Stimulated activated CD4-positive, alpha-beta T cell treated with anti-CD3 and anti-CD28 coated beads, Interleukin-12 subunit alpha, Interleukin-12 subunit beta, amount 100 ng/mL, for 24 hours (primary cell): ENCODE measurements around the gene DSTN.

Experiments used
- DNase-seq, 2 experiments: peaks; one replicate each; pipeline ENCODE4 v3.0.0-alpha.2; 2020; ENCODE audit warnings: low read depth in 2 of 2

The DSTN gene

GRCh38 chr20:17569616-17570346, at the start of gene DSTN:
Gene DSTN (plus strand): TSS chr20:17570075. CDS start chr20:17570209, 134 bp downstream.
- peak; percentile 76 to 82 for DNase-seq

GRCh38 chr20:17520583-17520982, 49.3 kb upstream of the DSTN start:
- DNase-seq, result no peak

DNA sequence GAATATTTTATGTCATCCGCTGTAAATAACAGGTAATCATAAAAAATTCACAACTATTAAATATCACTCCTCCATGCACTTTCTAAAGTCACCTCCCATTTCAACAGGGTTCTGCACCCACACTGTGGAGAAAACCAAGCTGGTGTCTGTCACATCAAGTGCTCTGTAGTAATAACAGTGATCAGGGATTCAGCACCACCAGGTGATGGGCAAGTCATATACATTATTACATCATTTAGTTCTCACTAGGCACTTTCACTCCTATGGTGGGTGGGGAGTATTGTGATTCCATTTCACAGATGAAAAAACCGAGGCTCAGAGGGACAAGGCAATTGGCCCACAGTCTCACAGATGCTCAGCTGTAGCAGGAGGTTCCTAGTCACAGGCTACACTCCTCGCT, 47.3 kb upstream of the DSTN start:
- DNase-seq, result no peak

- no peak for DNase-seq
These were observed 46.5 kb upstream of the DSTN start for GRCh38 chr20:17523326-17523725.

- no peak for DNase-seq
These were observed 45.3 kb upstream of the DSTN start for GRCh38 chr20:17524560-17524959.

- no peak for DNase-seq
These were observed 44.7 kb upstream of the DSTN start for GRCh38 chr20:17525132-17525531.

GRCh38 chr20:17525650-17526049, 44.2 kb upstream of the DSTN start:
- DNase-seq, result no peak

- no peak for DNase-seq
These were observed 40.3 kb upstream of the DSTN start for GRCh38 chr20:17529586-17529985.

- no peak for DNase-seq
These were observed 39.7 kb upstream of the DSTN start for GRCh38 chr20:17530153-17530552.

- peak; percentile 27 to 32 for DNase-seq
These were observed 38.9 kb upstream of the DSTN start, which contains the start of gene BFSP1 for GRCh38 chr20:17530716-17531664. Gene BFSP1 (minus strand): TSS chr20:17531379. CDS start chr20:17531329, 50 bp downstream.

- no peak for DNase-seq
These were observed 38.2 kb upstream of the DSTN start for GRCh38 chr20:17531665-17532025.

GRCh38 chr20:17533396-17533795, 36.5 kb upstream of the DSTN start:
- no peak for DNase-seq

GRCh38 chr20:17534077-17534476, 35.8 kb upstream of the DSTN start:
- DNase-seq, result no peak

DNA sequence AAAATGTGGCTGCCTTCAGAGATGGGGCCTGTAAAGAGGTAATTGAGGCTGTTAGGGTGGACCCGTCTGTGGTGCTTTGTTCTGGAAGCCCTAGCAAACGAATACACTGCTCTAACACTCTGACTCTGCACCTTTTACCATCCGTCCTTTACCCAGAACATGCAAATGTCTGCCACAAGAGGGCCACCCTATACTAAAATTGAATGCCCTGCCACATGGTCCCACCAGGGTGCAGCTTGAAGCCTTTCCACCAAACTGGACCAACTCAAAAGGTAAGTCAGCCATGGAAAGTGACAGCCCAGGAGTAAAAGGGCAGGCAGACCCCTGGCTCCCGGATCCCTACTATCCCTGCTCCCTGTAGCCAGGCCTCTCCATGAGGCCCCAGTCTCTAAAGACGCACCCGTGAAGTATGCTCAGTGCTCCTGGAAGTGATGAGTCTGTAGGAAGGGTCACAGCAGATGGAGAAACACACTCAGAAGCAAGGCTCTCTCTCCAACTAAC, 32.9 kb upstream of the DSTN start:
- DNase-seq, result peak; percentile 20 to 49

GRCh38 chr20:17537959-17538358, 31.9 kb upstream of the DSTN start:
- DNase-seq, result no peak

DNA sequence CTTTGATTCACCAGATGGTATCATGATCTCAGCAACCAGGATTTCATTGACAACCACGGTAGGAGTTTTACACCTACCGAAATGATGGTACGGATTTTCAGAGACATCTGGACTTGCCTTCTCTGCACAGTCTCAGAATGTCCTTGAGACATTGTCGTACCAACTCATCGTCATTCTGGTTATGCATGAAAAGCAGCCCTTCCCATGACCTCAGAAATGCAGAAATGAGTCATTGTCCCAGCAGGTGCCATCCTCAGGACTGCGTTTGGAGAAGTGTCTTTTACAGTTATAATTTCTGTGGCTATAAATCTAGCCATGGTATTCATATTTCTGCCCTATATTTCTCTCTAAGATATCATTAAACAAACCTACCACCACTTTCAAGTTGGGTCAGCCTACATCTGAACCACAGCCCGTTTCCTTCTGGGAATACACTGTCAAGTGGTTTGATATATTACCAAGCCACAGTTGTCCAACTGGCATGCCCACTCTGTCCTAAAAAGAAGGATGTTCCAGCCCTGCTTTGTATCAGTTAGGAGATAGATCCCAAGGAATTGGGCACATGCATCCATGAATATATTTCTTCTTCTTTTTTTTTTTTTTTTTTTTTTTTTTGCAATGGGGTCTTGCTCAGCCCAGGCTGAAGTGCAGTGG, 31.2 kb upstream of the DSTN start:
- DNase-seq, result no peak

DNA sequence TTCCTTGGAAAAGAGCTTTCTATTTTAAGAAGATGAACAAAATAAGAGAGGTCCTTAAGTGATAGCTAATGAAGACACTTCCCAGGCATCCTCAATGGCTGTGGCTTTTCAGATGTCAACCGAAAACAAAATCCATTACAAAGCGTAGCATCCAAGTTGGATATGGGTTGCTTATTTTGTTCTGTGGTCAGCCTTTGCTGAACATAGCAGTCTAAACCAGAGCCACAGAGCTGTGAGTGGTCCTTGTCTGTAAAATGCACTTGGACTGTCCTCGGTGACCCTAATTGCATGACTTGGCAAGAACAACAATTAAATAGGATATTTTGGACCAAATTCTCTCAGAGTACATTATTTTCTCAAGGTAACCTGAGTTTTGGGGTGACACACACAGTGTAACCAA, 28.3 kb upstream of the DSTN start:
- DNase-seq, result no peak

GRCh38 chr20:17541996-17542395, 27.9 kb upstream of the DSTN start:
- DNase-seq, result no peak

DNA sequence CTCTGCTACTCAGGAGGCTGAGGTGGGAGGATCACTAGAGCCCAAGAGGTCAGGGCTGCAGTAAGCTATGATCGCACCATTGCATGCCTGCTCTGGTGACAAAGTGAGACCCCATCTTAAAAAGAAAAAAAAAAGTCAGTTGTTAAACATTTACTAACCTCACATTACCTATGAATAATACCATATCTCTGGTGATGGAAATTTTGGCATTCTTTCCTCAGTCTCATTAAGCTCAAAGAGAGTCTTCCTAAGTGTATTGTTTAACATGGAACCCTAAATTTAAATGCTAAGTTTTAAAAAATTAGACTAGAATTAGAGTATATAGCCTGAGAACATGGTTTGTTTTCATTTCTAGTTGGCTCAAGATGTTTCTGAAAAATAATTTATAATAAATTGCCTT, 27.4 kb upstream of the DSTN start:
- no peak for DNase-seq

DNA sequence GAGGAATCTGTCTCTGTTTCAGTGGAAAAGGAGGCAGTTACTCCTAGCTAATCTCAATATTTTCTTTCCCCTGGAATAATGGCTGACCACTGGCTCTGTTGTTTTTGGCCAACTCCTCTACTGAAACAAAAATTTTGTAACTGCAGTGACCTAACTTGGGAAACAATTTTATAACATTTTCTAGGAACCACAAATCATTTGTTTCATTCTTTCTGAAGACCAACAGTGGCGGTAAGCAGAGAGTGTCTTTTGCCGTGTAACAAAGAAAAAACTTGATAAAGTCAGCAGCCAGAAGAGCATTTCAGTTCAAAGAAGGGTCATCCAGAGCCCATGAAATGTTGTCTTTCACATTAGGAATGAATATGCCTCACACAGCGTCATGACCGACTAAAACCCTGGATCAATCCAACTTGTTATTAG, 26.9 kb upstream of the DSTN start:
- DNase-seq, result no peak

- no peak for DNase-seq
These were observed 26.2 kb upstream of the DSTN start for GRCh38 chr20:17543531-17544131.

DNA sequence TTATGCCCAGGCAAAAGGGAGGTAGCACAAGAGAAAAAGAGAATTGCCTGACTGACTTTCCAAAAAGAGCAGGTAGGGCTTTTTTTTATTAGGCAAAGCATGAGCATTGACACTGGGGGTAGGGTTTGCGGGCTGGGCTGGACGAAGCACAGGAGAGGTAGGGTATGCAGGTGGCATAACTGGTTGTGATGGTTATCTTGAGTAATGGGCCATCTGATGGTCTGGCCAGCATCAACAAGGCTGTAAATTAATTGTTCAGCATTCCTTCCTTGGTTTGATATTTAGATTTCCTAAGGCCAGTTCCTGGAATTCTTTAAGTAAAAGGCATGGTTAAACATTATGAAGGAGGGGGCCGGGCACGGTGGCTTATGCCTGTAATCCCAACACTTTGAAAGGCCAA, 24.7 kb upstream of the DSTN start:
- DNase-seq, result no peak
